Germinal center (tissue), 1 donor: ENCODE results near the gene MAGEA12.
"Not testable (repeated sequence)": the region's sequence is repeated elsewhere in the genome, so short reads cannot be mapped to it uniquely, and the experiment has no call there.

Source experiments
- DNase-seq: peaks from one replicate; pipeline ENCODE4 v3.0.0; 2012; ENCODE audit warnings: mixed read lengths, low spot score

MAGEA12 gene, protein sequence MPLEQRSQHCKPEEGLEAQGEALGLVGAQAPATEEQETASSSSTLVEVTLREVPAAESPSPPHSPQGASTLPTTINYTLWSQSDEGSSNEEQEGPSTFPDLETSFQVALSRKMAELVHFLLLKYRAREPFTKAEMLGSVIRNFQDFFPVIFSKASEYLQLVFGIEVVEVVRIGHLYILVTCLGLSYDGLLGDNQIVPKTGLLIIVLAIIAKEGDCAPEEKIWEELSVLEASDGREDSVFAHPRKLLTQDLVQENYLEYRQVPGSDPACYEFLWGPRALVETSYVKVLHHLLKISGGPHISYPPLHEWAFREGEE

DNA sequence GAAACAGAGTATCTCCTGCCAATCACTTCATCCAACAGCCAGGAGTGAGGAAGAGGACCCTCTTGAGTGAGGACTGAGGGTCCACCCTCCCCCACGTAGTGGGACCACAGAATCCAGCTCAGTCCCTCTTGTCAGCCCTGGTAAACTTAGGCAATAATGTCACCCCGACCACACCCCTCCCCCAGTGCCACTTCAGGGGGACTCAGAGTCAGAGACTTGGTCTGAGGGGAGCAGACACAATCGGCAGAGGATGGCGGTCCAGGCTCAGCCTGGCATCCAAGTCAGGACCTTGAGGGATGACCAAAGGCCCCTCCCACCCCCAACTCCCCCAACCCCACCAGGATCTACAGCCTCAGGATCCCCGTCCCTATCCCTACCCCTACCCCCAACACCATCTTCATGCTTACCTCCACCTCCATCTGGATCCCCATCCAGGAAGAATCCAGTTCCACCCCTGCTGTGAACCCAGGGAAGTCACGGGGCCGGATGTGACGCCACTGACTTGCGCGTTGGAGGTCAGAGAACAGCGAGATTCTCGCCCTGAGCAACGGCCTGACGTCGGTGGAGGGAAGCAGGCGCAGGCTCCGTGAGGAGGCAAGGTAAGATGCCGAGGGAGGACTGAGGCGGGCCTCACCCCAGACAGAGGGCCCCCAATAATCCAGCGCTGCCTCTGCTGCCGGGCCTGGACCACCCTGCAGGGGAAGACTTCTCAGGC is at the start of gene MAGEA12, which contains the start of gene CSAG1:
Gene MAGEA12 (plus strand): TSS at position 497 of the 715 bp plus-strand sequence. CDS start 2,405 bp downstream, outside the sequence.
Gene CSAG1 (minus strand): TSS at position 461 of the 715 bp plus-strand sequence. CDS start 1,261 bp downstream, outside the sequence.
- DNase-seq: no peak

DNA sequence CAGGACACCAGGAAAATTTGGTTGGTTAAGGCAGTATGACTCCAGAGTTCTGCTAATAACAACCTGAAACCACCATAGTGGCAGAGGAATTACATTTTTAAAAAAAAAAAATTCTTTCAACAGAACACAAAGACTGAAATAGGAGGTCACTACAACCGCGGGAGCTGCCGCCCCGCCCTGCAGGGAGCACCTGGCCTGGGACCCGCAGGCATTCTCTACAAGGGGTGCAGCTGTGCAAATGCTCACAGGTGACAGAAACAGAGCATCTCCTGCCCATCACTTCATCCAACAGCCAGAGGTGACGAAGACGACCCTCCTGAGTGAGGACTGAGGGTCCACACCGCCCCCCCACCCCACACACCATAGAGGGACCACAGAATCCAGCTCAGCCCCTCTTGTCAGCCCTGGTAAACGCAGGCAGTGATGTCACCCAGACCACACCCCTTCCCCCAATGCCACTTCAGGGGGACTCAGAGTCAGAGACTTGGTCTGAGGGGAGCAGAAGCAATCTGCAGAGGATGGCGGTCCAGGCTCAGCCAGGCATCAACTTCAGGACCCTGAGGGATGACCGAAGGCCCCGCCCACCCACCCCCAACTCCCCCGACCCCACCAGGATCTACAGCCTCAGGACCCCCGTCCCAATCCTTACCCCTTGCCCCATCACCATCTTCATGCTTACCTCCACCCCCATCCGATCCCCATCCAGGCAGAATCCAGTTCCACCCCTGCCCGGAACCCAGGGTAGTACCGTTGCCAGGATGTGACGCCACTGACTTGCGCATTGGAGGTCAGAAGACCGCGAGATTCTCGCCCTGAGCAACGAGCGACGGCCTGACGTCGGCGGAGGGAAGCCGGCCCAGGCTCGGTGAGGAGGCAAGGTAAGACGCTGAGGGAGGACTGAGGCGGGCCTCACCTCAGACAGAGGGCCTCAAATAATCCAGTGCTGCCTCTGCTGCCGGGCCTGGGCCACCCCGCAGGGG is 35.3 kb upstream of the MAGEA12 start, which contains the start of gene MAGEA3:
Gene MAGEA3 (plus strand): TSS at position 843 of the 980 bp plus-strand sequence. CDS start 2,039 bp downstream, outside the sequence.
- DNase-seq: not testable (repeated sequence)

DNA sequence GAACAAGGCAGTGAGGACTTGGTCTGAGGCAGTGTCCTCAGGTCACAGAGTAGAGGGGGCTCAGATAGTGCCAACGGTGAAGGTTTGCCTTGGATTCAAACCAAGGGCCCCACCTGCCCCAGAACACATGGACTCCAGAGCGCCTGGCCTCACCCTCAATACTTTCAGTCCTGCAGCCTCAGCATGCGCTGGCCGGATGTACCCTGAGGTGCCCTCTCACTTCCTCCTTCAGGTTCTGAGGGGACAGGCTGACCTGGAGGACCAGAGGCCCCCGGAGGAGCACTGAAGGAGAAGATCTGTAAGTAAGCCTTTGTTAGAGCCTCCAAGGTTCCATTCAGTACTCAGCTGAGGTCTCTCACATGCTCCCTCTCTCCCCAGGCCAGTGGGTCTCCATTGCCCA is 33.2 kb upstream of the MAGEA12 start:
- DNase-seq: not testable (repeated sequence)

DNA sequence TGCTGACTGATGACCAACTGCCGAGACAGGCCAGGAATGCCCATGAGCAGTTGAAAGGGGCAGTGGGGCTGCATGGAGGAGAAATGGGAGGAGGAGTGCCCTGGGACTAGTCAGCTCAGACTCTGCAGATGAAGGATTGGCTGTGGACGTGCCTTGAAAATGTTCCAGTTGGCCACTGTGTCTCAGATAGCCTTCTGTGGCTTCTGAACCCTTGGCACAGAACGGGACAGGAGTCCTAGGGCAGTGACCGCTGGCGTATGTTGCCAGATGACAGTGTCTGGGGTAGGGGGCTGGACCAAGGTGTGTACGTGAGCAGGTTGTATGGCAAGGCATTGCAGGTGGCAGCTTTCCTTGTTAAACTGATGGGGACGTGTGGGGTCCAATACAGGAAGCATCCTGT is 27.1 kb upstream of the MAGEA12 start:
- not testable (repeated sequence) for DNase-seq

DNA sequence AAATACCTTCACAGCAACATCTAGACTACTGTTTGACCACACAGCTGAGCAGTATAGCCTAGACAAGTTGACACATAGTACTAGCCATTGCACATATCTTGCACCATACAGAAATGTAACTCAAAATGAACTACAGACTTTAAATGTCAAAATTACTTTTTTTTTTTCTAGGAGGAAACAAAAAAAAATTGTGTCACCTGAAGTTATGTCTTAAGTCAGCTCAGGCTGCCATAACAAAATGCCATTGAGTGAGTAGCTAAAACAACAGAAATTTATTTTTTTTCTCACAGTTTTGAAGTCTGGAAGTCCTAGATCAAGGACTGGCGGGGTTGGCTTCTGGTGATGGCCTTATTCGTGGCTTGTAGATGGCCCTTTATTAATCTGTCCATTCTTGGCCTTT is 24.4 kb upstream of the MAGEA12 start, which contains the start of gene CSAG2:
Gene CSAG2 (minus strand): TSS at position 101 of the 400 bp plus-strand sequence. CDS start 161 bp downstream, outside the sequence.
- DNase-seq: not testable (repeated sequence)

DNA sequence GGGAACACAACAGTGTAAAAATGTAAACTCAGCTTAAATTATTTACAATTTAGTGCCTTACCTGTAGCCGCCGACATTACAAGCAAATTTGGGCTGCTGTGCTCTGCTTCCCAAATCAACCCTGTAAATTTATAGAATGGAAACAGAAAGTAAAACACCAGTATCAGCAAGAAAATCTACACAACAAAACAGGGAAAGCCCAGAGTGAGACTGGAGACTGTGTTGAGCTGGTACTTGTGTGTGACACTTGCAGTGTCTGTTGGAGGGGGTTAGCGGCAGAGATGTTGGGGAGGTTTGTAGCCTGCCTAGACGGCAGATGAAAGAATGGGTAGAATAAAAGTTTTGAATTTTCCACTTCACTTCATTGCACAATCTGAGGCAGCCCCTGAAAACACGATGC is 20.4 kb upstream of the MAGEA12 start:
- not testable (repeated sequence) for DNase-seq

DNA sequence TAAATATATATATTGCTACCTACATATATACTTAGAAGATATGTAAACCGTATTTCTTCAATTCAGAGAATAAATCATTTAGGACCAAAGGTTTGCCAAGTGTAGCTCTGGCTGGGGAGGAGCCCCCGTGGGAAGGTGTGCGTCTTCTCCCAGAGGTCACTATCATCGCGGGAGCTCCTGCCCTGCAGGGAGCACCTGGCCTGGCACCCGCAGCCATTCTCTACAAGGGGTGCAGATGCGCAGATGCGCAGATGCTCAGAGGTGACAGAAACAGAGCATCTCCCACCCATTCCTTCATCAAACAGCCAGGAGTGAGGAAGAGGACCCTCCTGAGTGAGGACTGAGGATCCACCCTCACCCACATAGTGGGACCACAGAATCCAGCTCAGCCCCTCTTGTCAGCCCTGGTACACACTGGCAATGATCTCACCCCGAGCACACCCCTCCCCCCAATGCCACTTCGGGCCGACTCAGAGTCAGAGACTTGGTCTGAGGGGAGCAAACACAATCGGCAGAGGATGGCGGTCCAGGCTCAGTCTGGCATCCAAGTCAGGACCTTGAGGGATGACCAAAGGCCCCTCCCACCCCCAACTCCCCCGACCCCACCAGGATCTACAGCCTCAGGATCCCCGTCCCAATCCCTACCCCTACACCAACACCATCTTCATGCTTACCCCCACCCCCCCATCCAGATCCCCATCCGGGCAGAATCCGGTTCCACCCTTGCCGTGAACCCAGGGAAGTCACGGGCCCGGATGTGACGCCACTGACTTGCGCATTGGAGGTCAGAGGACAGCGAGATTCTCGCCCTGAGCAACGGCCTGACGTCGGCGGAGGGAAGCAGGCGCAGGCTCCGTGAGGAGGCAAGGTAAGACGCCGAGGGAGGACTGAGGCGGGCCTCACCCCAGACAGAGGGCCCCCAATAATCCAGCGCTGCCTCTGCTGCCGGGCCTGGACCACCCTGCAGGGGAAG is 19.5 kb upstream of the MAGEA12 start, which contains the start of gene MAGEA2B:
Gene MAGEA2B (plus strand): TSS at position 814 of the 973 bp plus-strand sequence. CDS start 2,479 bp downstream, outside the sequence.
- DNase-seq: not testable (repeated sequence)

DNA sequence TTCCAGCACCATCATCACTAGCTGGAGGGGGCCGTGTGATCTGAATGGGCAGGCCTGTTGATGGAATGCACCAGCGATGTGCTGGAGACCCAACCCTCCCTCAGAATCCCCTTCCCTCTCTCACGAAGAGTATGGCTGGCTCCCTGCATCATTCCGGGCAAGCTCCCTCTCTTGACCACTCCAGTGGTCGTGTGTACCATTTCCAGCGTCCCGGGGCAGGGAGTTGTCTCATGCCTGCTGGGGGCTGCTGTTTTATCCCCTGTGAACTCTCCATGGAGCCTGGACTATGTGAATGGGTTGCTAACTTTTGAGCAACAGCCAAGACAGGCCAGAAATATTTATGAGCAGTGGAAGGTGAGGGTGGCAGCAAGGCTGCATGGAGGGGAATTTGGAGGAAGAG is 8.1 kb upstream of the MAGEA12 start:
- no peak for DNase-seq

DNA sequence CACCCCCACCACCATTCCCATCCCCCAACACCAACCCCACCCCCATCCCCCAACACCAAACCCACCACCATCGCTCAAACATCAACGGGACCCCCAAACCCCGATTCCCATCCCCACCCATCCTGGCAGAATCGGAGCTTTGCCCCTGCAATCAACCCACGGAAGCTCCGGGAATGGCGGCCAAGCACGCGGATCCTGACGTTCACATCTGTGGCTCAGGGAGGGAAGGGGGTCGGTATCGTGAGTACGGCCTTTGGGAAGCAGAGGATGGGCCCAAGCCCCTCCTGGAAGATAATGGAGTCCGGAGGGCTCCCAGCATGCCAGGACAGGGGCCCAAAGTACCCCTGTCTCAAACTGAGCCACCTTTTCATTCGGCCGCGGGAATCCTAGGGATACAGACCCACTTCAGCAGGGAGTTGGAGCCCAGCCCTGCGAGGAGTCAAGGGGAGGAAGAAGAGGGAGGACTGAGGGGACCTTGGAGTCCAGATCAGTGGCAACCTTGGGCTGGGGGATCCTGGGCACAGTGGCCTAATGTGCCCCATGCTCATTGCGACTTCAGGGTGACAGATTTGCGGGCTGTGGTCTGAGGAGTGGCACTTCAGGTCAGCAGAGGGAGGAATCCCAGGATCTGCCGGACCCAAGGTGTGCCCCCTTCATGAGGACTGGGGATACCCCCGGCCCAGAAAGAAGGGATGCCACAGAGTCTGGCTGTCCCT is 744 bp downstream of the MAGEA12 start:
- not testable (repeated sequence) for DNase-seq

DNA sequence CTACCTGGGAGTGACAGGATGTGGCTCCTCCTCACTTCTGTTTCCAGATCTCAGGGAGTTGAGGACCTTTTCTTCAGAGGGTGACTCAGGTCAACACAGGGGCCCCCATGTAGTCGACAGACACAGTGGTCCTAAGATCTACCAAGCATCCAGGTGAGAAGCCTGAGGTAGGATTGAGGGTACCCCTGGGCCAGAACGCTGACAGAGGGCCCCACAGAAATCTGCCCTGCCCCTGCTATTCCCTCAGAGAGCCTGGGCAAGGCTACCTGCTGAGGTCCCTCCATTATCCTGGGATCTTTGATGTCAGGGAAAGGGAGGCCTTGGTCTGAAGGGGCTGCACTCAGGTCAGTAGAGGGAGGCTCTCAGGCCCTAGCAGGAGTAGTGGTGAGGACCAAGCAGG is 1.5 kb downstream of the MAGEA12 start:
- no peak for DNase-seq

DNA sequence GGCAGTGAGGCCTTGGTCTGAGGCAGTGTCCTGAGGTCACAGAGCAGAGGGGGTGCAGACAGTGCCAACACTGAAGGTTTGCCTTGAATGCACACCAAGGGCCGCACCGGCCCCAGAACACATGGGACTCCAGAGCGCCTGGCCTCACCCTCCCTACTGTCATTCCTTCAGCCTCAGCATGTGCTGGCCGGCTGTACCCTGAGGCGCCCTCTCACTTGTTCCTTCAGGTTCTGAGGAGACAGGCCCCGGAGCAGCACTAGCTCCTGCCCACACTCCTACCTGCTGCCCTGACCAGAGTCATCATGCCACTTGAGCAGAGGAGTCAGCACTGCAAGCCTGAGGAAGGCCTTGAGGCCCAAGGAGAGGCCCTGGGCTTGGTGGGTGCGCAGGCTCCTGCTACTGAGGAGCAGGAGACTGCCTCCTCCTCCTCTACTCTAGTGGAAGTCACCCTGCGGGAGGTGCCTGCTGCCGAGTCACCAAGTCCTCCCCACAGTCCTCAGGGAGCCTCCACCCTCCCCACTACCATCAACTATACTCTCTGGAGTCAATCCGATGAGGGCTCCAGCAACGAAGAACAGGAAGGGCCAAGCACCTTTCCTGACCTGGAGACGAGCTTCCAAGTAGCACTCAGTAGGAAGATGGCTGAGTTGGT is 2.4 kb downstream of the MAGEA12 start:
- DNase-seq: no peak

DNA sequence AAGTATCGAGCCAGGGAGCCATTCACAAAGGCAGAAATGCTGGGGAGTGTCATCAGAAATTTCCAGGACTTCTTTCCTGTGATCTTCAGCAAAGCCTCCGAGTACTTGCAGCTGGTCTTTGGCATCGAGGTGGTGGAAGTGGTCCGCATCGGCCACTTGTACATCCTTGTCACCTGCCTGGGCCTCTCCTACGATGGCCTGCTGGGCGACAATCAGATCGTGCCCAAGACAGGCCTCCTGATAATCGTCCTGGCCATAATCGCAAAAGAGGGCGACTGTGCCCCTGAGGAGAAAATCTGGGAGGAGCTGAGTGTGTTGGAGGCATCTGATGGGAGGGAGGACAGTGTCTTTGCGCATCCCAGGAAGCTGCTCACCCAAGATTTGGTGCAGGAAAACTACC is 3.0 kb downstream of the MAGEA12 start:
- DNase-seq: not testable (repeated sequence)

DNA sequence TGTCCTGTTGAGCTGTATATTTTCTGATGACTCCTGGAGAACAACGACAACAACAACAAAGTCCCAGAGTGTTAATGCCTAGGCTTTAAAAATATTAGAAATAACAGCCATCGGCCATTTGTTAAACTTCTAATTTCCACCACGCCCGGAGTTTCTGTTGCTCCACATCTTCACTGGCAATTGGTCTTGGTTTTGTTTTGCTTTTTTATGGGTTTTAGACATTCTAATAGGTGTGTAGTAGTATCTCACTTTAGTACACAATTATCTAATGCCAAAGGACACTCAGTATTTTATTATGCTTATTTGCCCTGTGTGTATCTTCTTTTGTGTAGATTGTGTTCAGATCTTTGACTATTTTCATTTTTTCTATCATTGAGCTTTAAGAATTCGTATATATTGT is 5.0 kb downstream of the MAGEA12 start:
- DNase-seq: no peak

DNA sequence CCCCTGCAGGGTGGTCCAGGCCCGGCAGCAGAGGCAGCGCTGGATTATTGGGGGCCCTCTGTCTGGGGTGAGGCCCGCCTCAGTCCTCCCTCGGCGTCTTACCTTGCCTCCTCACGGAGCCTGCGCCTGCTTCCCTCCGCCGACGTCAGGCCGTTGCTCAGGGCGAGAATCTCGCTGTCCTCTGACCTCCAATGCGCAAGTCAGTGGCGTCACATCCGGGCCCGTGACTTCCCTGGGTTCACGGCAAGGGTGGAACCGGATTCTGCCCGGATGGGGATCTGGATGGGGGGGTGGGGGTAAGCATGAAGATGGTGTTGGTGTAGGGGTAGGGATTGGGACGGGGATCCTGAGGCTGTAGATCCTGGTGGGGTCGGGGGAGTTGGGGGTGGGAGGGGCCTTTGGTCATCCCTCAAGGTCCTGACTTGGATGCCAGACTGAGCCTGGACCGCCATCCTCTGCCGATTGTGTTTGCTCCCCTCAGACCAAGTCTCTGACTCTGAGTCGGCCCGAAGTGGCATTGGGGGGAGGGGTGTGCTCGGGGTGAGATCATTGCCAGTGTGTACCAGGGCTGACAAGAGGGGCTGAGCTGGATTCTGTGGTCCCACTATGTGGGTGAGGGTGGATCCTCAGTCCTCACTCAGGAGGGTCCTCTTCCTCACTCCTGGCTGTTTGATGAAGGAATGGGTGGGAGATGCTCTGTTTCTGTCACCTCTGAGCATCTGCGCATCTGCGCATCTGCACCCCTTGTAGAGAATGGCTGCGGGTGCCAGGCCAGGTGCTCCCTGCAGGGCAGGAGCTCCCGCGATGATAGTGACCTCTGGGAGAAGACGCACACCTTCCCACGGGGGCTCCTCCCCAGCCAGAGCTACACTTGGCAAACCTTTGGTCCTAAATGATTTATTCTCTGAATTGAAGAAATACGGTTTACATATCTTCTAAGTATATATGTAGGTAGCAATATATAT is 20.4 kb downstream of the MAGEA12 start, which contains the start of gene MAGEA2:
Gene MAGEA2 (minus strand): TSS at position 157 of the 965 bp plus-strand sequence. CDS start 2,479 bp downstream, outside the sequence.
- not testable (repeated sequence) for DNase-seq

DNA sequence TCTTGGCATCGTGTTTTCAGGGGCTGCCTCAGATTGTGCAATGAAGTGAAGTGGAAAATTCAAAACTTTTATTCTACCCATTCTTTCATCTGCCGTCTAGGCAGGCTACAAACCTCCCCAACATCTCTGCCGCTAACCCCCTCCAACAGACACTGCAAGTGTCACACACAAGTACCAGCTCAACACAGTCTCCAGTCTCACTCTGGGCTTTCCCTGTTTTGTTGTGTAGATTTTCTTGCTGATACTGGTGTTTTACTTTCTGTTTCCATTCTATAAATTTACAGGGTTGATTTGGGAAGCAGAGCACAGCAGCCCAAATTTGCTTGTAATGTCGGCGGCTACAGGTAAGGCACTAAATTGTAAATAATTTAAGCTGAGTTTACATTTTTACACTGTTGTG is 21.3 kb downstream of the MAGEA12 start:
- DNase-seq: not testable (repeated sequence)

DNA sequence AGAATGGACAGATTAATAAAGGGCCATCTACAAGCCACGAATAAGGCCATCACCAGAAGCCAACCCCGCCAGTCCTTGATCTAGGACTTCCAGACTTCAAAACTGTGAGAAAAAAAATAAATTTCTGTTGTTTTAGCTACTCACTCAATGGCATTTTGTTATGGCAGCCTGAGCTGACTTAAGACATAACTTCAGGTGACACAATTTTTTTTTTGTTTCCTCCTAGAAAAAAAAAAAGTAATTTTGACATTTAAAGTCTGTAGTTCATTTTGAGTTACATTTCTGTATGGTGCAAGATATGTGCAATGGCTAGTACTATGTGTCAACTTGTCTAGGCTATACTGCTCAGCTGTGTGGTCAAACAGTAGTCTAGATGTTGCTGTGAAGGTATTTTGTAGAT is 25.4 kb downstream of the MAGEA12 start, which contains the start of gene CSAG3:
Gene CSAG3 (plus strand): TSS at position 301 of the 400 bp plus-strand sequence.
- DNase-seq: not testable (repeated sequence)

DNA sequence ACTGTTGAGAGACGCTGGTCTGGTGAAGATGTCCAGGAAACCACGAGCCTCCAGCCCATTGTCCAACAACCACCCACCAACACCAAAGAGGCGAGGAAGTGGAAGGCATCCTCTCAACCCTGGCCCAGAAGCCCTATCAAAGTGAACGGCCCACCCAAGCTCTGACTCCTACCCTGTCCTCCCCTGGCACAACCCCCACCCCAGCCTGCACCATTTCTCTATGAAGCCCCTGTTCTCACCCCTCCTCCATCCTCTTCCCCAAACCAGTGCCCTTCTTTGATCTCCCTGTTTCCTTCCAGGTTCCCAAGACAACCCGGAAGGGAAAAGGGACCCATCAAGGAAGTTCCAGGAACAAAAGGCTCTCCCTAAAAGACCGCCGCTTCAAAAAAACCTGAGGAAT is 26.0 kb downstream of the MAGEA12 start:
- DNase-seq: not testable (repeated sequence)
